ENCODE results near the gene KANSL1. TPM values are rescaled to one million over a fixed set of nuclear protein-coding genes. Genes with fewer than 3 reads are reported as not detected.

Gene KANSL1
- total RNA-seq, 1 donor from 2014 or later: 152 TPM

- no peak for TF ChIP-seq CTCF (IDR thresholded peaks at IDR 0.05)
- ChIA-PET CTCF (no interaction called here), POLR2A (interaction anchor here (0.6 kb wide), 1 partner anchor 178 kb away, joined by 3 read pairs; no protein-coding TSS in a partner anchor)
- no peak overlapping the region for H3K27ac Mint-ChIP-seq
- H3K27me3 Mint-ChIP-seq: no peaks in the 10 kb centered on the region
- DNase-seq: no peak
- ATAC-seq (ENCODE audit: low read depth): no peak
- peaks cover 4% of the 10 kb centered on the region for H3K36me3 Mint-ChIP-seq (ENCODE audit: low read depth)
- H3K4me3 Mint-ChIP-seq: no peak overlapping the region
- H3K9me3 Mint-ChIP-seq: no peaks in the 10 kb centered on the region
- peaks cover 58% of the 10 kb centered on the region for H3K4me1 Mint-ChIP-seq
- intact Hi-C loops (cut with micrococcal nuclease): no loop called here
Measured at GRCh38 chr17:46100590-46100989, 92.6 kb downstream of the KANSL1 start.

GRCh38 chr17:46099865-46100264 is 93.4 kb downstream of the KANSL1 start:
- no peaks in the 10 kb centered on the region for H3K27me3 Mint-ChIP-seq
- peaks cover 4% of the 10 kb centered on the region for H3K36me3 Mint-ChIP-seq (ENCODE audit: low read depth)
- H3K9me3 Mint-ChIP-seq: no peaks in the 10 kb centered on the region
- ChIA-PET CTCF (no interaction called here), POLR2A (interaction anchor here (1.3 kb wide), 1 partner anchor 93 kb away, joined by 3 read pairs; the partner anchor contains the start of gene KANSL1)
- DNase-seq (no peak), ATAC-seq (ENCODE audit: low read depth) (no peak)
- no peak for TF ChIP-seq CTCF (IDR thresholded peaks at IDR 0.05)
- H3K27ac Mint-ChIP-seq: no peak overlapping the region
- intact Hi-C loops (cut with micrococcal nuclease): loop anchor here (5.0 kb wide), 1 partner anchor 92 kb away; the partner anchor contains the start of gene KANSL1
- H3K4me3 Mint-ChIP-seq: no peak overlapping the region
- H3K4me1 Mint-ChIP-seq: peaks cover 58% of the 10 kb centered on the region

- Mint-ChIP-seq H3K9me3 (no peaks in the 10 kb centered on the region), H3K4me1 (peaks cover 38% of the 10 kb centered on the region), H3K27me3 (no peaks in the 10 kb centered on the region), H3K27ac (no peak overlapping the region), H3K36me3 (ENCODE audit: low read depth) (peaks cover 12% of the 10 kb centered on the region), H3K4me3 (no peak overlapping the region)
- ChIA-PET CTCF (no interaction called here), POLR2A (no interaction called here)
- intact Hi-C loops (cut with micrococcal nuclease): loop anchor here (5.0 kb wide), 1 partner anchor 95 kb away; the partner anchor contains the start of gene KANSL1
- no peak for TF ChIP-seq CTCF (IDR thresholded peaks at IDR 0.05)
- DNase-seq (no peak), ATAC-seq (ENCODE audit: low read depth) (no peak)
Measured at GRCh38 chr17:46097497-46097896, 95.7 kb downstream of the KANSL1 start.

GRCh38 chr17:46092991-46093390 is 100.2 kb downstream of the KANSL1 start:
- Mint-ChIP-seq H3K4me3 (no peak overlapping the region), H3K27me3 (no peaks in the 10 kb centered on the region), H3K36me3 (ENCODE audit: low read depth) (peaks cover 40% of the 10 kb centered on the region), H3K27ac (no peak overlapping the region), H3K4me1 (peaks cover 19% of the 10 kb centered on the region), H3K9me3 (no peaks in the 10 kb centered on the region)
- CTCF ChIA-PET: no interaction called here
- DNase-seq (no peak), ATAC-seq (ENCODE audit: low read depth) (no peak)
- no peak for TF ChIP-seq CTCF (IDR thresholded peaks at IDR 0.05)
- intact Hi-C loops (cut with micrococcal nuclease): no loop called here
- POLR2A ChIA-PET: no interaction called here

GRCh38 chr17:46090871-46091270 is 102.4 kb downstream of the KANSL1 start:
- no peak for ATAC-seq (ENCODE audit: low read depth)
- no peak overlapping the region for H3K27ac Mint-ChIP-seq
- ChIA-PET CTCF (interaction anchor here (1.3 to 1.9 kb wide), 2 partner anchors 47 to 122 kb away, joined by 3 to 7 read pairs; no protein-coding TSS in a partner anchor), POLR2A (interaction anchor here (0.6 kb wide), 1 partner anchor 44 kb away, joined by 3 read pairs; no protein-coding TSS in a partner anchor)
- intact Hi-C loops (cut with micrococcal nuclease): no loop called here
- H3K4me1 Mint-ChIP-seq: peaks cover 22% of the 10 kb centered on the region
- DNase-seq: no peak
- no peaks in the 10 kb centered on the region for H3K27me3 Mint-ChIP-seq
- H3K9me3 Mint-ChIP-seq: no peaks in the 10 kb centered on the region
- TF ChIP-seq CTCF (IDR thresholded peaks at IDR 0.05): no peak
- H3K36me3 Mint-ChIP-seq (ENCODE audit: low read depth): peaks cover 48% of the 10 kb centered on the region
- no peak overlapping the region for H3K4me3 Mint-ChIP-seq

Data from activated B cell treated with CpG ODN at 0.5 μM for 24 hours (primary cell).